GM21390 (cell line): ENCODE results near the gene MKLN1.
"Not testable (repeated sequence)": the region's sequence is repeated elsewhere in the genome, so short reads cannot be mapped to it uniquely, and the experiment has no call there.

Experiments used
- ATAC-seq: cut with Tn5 transposase; IDR thresholded peaks from one replicate; pipeline ENCODE4 v1.9.1; 2021; ENCODE audit not compliant: unreplicated experiment

Gene MKLN1

GRCh38 chr7:131513245-131514061 is 185.8 kb downstream of the MKLN1 start:
- peak; percentile 95 for ATAC-seq

GRCh38 chr7:131515471-131515870 is 187.8 kb downstream of the MKLN1 start:
- not testable (repeated sequence) for ATAC-seq

- ATAC-seq = no peak
These were observed 189.7 kb downstream of the MKLN1 start for GRCh38 chr7:131517218-131517923.

GRCh38 chr7:131518626-131519025 is 190.9 kb downstream of the MKLN1 start:
- no peak for ATAC-seq

GRCh38 chr7:131521651-131522163 is 194.0 kb downstream of the MKLN1 start:
- no peak for ATAC-seq

- ATAC-seq = peak; percentile 54
These were observed 194.8 kb downstream of the MKLN1 start for GRCh38 chr7:131522325-131522930.

GRCh38 chr7:131524115-131524514 is 196.4 kb downstream of the MKLN1 start:
- ATAC-seq = no peak

GRCh38 chr7:131524703-131525102 is 197.0 kb downstream of the MKLN1 start:
- no peak for ATAC-seq

GRCh38 chr7:131525820-131526219 is 198.1 kb downstream of the MKLN1 start:
- ATAC-seq = no peak

- no peak for ATAC-seq
These were observed 199.8 kb downstream of the MKLN1 start for GRCh38 chr7:131527456-131527855.

GRCh38 chr7:131529179-131529578 is 201.5 kb downstream of the MKLN1 start:
- ATAC-seq = no peak

GRCh38 chr7:131529617-131530016 is 201.9 kb downstream of the MKLN1 start:
- ATAC-seq = no peak

- ATAC-seq = no peak
These were observed 202.5 kb downstream of the MKLN1 start for GRCh38 chr7:131530137-131530536.

GRCh38 chr7:131532570-131533091 is 205.0 kb downstream of the MKLN1 start:
- ATAC-seq = no peak

- ATAC-seq = no peak
These were observed 205.5 kb downstream of the MKLN1 start for GRCh38 chr7:131533151-131533559.

GRCh38 chr7:131533566-131534561 is 206.2 kb downstream of the MKLN1 start:
- ATAC-seq = no peak

GRCh38 chr7:131536361-131536849 is 208.7 kb downstream of the MKLN1 start:
- no peak for ATAC-seq

GRCh38 chr7:131537571-131537978 is 209.9 kb downstream of the MKLN1 start:
- no peak for ATAC-seq

- no peak for ATAC-seq
These were observed 210.6 kb downstream of the MKLN1 start for GRCh38 chr7:131538071-131538812.
